Uterus (tissue), 4 donors: ENCODE data around the gene NEURL3. TPM values are rescaled to one million over a fixed set of nuclear protein-coding genes. Genes with fewer than 3 reads are reported as not detected.
"Not testable (repeated sequence)": the region's sequence is repeated elsewhere in the genome, so short reads cannot be mapped to it uniquely, and the experiment has no call there.

ENCODE experiments used
- DNase-seq, 2 donors: peaks; one replicate each; pipeline ENCODE4 v3.0.0-alpha.2; 2019 to 2020
- H3K27ac ChIP-seq, 2 donors: fragments of 200-600 bp; sonication (generic); 1 replicate in 1 of 2; 2 replicates in 1 of 2; pipeline ENCODE4 v1.5.1; 2016 to 2018
- H3K27me3 ChIP-seq, 2 donors: fragments of 200-600 bp; sonication (generic); one replicate each; pipeline ENCODE4 v1.5.1; 2018 to 2019; ENCODE audit warnings: control low read depth in 1 of 2
- H3K36me3 ChIP-seq, 2 donors: fragments of 200-600 bp; sonication (generic); one replicate each; pipeline ENCODE4 v1.5.1; 2019; ENCODE audit warnings: control low read depth in 1 of 2
- H3K4me1 ChIP-seq, 2 donors: fragments of 200-600 bp; sonication (generic); one replicate each; pipeline ENCODE4 v1.5.1; 2018 to 2019; ENCODE audit warnings: control low read depth in 1 of 2
- H3K4me3 ChIP-seq, 2 donors: fragments of 200-600 bp; sonication (generic); 1 replicate in 1 of 2; 2 replicates in 1 of 2; pipeline ENCODE4 v1.5.1; 2018 to 2019; ENCODE audit warnings: mild to moderate bottlenecking in 1 of 2
- H3K9me3 ChIP-seq, 2 donors: fragments of 200-600 bp; sonication (generic); one replicate each; pipeline ENCODE4 v1.5.1; 2019; ENCODE audit warnings: control low read depth in 1 of 2
- CTCF ChIP-seq, 4 experiments: fragments of 200-600 bp in 2 of 4; fragments of 450-650 bp in 2 of 4; sonication (generic) in 2 of 4; IDR thresholded peaks; one replicate each; pipeline ENCODE4 v1.5.1; 2016 to 2019; ENCODE audit warnings: antibody characterized with exemption in 4 of 4, mild to moderate bottlenecking in 2 of 4, moderate library complexity in 1 of 4
- POLR2A ChIP-seq, 2 donors: fragments of 450-650 bp; IDR thresholded peaks; one replicate each; pipeline ENCODE4 v1.6.1; 2016; ENCODE audit warnings: antibody characterized with exemption in 2 of 2, mild to moderate bottlenecking in 1 of 2, moderate library complexity in 1 of 2
- intact Hi-C: fragments of 100-400 bp; cut with DNase I; formaldehyde crosslinking; loops from one replicate; pipeline ENCODE4 v1.15.1; 2023; ENCODE audit warnings: low total_unique reads
- total RNA-seq, 4 donors: library from RNA; depleted of rRNA in 3 of 4; stranded (reverse); fragments of >200 nt in 3 of 4; gene quantifications; one replicate each; pipeline versions ENCODE4 v1.1.0 to v1.2.4, GENCODE V29; 2014 to 2023
- donor health status: DM: yes; HTN: yes; CAD: no.

The NEURL3 gene
- total RNA-seq, 4 donors from 2014 or later, result not detected

- Histone ChIP-seq H3K4me1 (no peaks in the 10 kb centered on the region), H3K27me3 (no peaks in the 10 kb centered on the region)
- TF ChIP-seq CTCF (IDR thresholded peaks at IDR 0.05), result no peak
- no peak for TF ChIP-seq POLR2A (IDR thresholded peaks at IDR 0.05)
These were observed 5.8 kb downstream of the NEURL3 start for GRCh38 chr2:96499061-96499960.

GRCh38 chr2:96498611-96499010, 6.5 kb downstream of the NEURL3 start:
- H3K9me3 ChIP-seq, H3K4me3 ChIP-seq, DNase-seq, H3K36me3 ChIP-seq, H3K27me3 ChIP-seq, intact Hi-C loops, H3K4me1 ChIP-seq, H3K27ac ChIP-seq: not testable (repeated sequence)

More at GRCh38 chr2:96499061-96499960, 5.8 kb downstream of the NEURL3 start:
- Histone ChIP-seq H3K27ac (no peak overlapping the region), H3K4me3 (no peak overlapping the region), H3K36me3 (no peaks in the 10 kb centered on the region), H3K9me3 (no peaks in the 10 kb centered on the region)
- no peak for DNase-seq
- intact Hi-C loops, result no loop called here

GRCh38 chr2:96498021-96498431, 7.1 kb downstream of the NEURL3 start:
- no peaks in the 10 kb centered on the region for H3K4me1 ChIP-seq
- no peak overlapping the region for H3K27ac ChIP-seq
- no peaks in the 10 kb centered on the region for H3K27me3 ChIP-seq
- intact Hi-C loops, result no loop called here
- no peaks in the 10 kb centered on the region for H3K9me3 ChIP-seq
- TF ChIP-seq POLR2A (IDR thresholded peaks at IDR 0.05) (no peak), CTCF (IDR thresholded peaks at IDR 0.05) (no peak)
- no peak for DNase-seq
- no peak overlapping the region for H3K4me3 ChIP-seq
- H3K36me3 ChIP-seq, result no peaks in the 10 kb centered on the region

- TF ChIP-seq CTCF (IDR thresholded peaks at IDR 0.05), result no peak
- TF ChIP-seq POLR2A (IDR thresholded peaks at IDR 0.05), result no peak
- H3K36me3 ChIP-seq, result no peaks in the 10 kb centered on the region
- no peaks in the 10 kb centered on the region for H3K9me3 ChIP-seq
- H3K4me3 ChIP-seq, result no peak overlapping the region
- H3K4me1 ChIP-seq, result no peaks in the 10 kb centered on the region
- no peaks in the 10 kb centered on the region for H3K27me3 ChIP-seq
- no peak for DNase-seq
- intact Hi-C loops, result no loop called here
- no peak overlapping the region for H3K27ac ChIP-seq
These were observed 9.1 kb downstream of the NEURL3 start for GRCh38 chr2:96495982-96496629.

DNA sequence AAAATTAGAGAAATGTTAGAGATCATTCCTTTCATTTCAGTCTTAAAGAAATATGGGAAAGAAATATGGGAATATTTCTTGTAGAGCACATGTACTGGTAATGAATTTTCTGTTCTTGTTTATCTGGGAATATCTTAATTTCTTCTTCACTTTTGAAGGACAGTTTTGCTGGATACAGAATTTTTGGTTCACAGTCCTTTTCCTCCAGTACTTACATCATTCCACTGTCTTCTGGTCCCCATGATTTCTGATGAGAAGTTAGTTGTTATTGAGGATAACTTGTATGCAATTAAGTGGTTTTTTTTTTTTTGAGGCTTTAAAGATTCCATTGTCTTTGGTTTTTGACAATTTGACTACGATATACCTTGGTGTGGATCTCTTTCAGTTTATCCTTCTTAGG, 11.0 kb downstream of the NEURL3 start:
- Histone ChIP-seq H3K27me3 (no peaks in the 10 kb centered on the region), H3K4me1 (no peaks in the 10 kb centered on the region), H3K36me3 (no peaks in the 10 kb centered on the region), H3K27ac (no peak overlapping the region), H3K4me3 (no peak overlapping the region), H3K9me3 (no peaks in the 10 kb centered on the region)
- TF ChIP-seq POLR2A (IDR thresholded peaks at IDR 0.05), result no peak
- TF ChIP-seq CTCF (IDR thresholded peaks at IDR 0.05), result no peak
- intact Hi-C loops, result no loop called here
- DNase-seq, result no peak
